Measurements from ENCODE around the gene APLF.

Gene APLF

GRCh38 chr2:68428126-68428525 is 39.3 kb upstream of the APLF start:
- peaks cover 3 to 8% of the 10 kb centered on the region in 2 donors for H3K4me1 ChIP-seq (ENCODE audit: control insufficient read depth in 2 of 2, insufficient read depth in 2 of 2, low read length in 2 of 2)

DNA sequence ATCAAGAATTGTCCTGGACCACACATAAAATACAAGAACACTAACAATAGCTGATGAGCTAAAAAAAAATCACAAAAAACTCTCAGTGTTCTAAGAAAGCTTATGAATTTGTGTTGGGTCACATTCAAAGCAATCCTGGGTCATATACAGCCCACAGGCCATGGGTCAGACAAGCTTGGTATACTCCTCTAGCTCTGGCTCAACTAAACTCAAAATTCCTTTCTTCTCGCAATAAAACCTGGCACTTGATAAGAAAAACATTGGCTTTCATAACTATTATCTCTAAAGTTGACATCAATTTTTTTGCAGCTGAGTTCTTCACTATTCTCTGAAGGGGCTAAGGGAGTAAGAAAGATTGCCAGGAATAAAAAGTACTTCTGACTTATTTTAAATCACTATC is 38.6 kb upstream of the APLF start:
- Histone ChIP-seq H3K9me3 (ENCODE audit: control insufficient read depth in 2 of 2, low read length in 2 of 2) (no peaks in the 10 kb centered on the region), H3K4me3 (ENCODE audit: low read length in 2 of 2) (no peak overlapping the region), H3K27me3 (ENCODE audit: control insufficient read depth in 2 of 2, insufficient read depth in 2 of 2, low read length in 2 of 2) (no peaks in the 10 kb centered on the region), H3K9ac (ENCODE audit: low read depth in 1 of 2, low read length in 2 of 2) (no peak overlapping the region), H3K4me1 (ENCODE audit: control insufficient read depth in 2 of 2, insufficient read depth in 2 of 2, low read length in 2 of 2) (peaks cover 3 to 8% of the 10 kb centered on the region in 2 donors), H3K27ac (ENCODE audit: low read depth in 2 of 2, low read length in 2 of 2) (no peak overlapping the region), H3K36me3 (ENCODE audit: control insufficient read depth in 2 of 2, insufficient read depth in 2 of 2, low read length in 2 of 2) (no peaks in the 10 kb centered on the region)

More at GRCh38 chr2:68428126-68428525, 39.3 kb upstream of the APLF start:
- no peak overlapping the region for H3K27ac ChIP-seq (ENCODE audit: low read depth in 2 of 2, low read length in 2 of 2)
- H3K27me3 ChIP-seq (ENCODE audit: control insufficient read depth in 2 of 2, insufficient read depth in 2 of 2, low read length in 2 of 2) = no peaks in the 10 kb centered on the region
- no peak overlapping the region for H3K9ac ChIP-seq (ENCODE audit: low read depth in 1 of 2, low read length in 2 of 2)
- H3K4me3 ChIP-seq (ENCODE audit: low read length in 2 of 2) = no peak overlapping the region
- no peaks in the 10 kb centered on the region for H3K36me3 ChIP-seq (ENCODE audit: control insufficient read depth in 2 of 2, insufficient read depth in 2 of 2, low read length in 2 of 2)
- H3K9me3 ChIP-seq (ENCODE audit: control insufficient read depth in 2 of 2, low read length in 2 of 2) = no peaks in the 10 kb centered on the region

GRCh38 chr2:68429311-68429826 is 38.0 kb upstream of the APLF start:
- H3K4me3 ChIP-seq (ENCODE audit: low read length in 2 of 2) = no peak overlapping the region
- H3K9me3 ChIP-seq (ENCODE audit: control insufficient read depth in 2 of 2, low read length in 2 of 2) = no peaks in the 10 kb centered on the region
- H3K4me1 ChIP-seq (ENCODE audit: control insufficient read depth in 2 of 2, insufficient read depth in 2 of 2, low read length in 2 of 2) = peaks cover 3 to 8% of the 10 kb centered on the region in 2 donors
- H3K9ac ChIP-seq (ENCODE audit: low read depth in 1 of 2, low read length in 2 of 2) = no peak overlapping the region
- H3K27me3 ChIP-seq (ENCODE audit: control insufficient read depth in 2 of 2, insufficient read depth in 2 of 2, low read length in 2 of 2) = no peaks in the 10 kb centered on the region
- no peaks in the 10 kb centered on the region for H3K36me3 ChIP-seq (ENCODE audit: control insufficient read depth in 2 of 2, insufficient read depth in 2 of 2, low read length in 2 of 2)
- no peak overlapping the region for H3K27ac ChIP-seq (ENCODE audit: low read depth in 2 of 2, low read length in 2 of 2)

GRCh38 chr2:68431316-68431972 is 35.9 kb upstream of the APLF start:
- Histone ChIP-seq H3K36me3 (ENCODE audit: control insufficient read depth in 2 of 2, insufficient read depth in 2 of 2, low read length in 2 of 2) (no peaks in the 10 kb centered on the region), H3K4me3 (ENCODE audit: low read length in 2 of 2) (no peak overlapping the region), H3K9me3 (ENCODE audit: control insufficient read depth in 2 of 2, low read length in 2 of 2) (no peaks in the 10 kb centered on the region), H3K27ac (ENCODE audit: low read depth in 2 of 2, low read length in 2 of 2) (no peak overlapping the region), H3K9ac (ENCODE audit: low read depth in 1 of 2, low read length in 2 of 2) (no peak overlapping the region), H3K27me3 (ENCODE audit: control insufficient read depth in 2 of 2, insufficient read depth in 2 of 2, low read length in 2 of 2) (no peaks in the 10 kb centered on the region), H3K4me1 (ENCODE audit: control insufficient read depth in 2 of 2, insufficient read depth in 2 of 2, low read length in 2 of 2) (peaks cover 3 to 8% of the 10 kb centered on the region in 2 donors)

DNA sequence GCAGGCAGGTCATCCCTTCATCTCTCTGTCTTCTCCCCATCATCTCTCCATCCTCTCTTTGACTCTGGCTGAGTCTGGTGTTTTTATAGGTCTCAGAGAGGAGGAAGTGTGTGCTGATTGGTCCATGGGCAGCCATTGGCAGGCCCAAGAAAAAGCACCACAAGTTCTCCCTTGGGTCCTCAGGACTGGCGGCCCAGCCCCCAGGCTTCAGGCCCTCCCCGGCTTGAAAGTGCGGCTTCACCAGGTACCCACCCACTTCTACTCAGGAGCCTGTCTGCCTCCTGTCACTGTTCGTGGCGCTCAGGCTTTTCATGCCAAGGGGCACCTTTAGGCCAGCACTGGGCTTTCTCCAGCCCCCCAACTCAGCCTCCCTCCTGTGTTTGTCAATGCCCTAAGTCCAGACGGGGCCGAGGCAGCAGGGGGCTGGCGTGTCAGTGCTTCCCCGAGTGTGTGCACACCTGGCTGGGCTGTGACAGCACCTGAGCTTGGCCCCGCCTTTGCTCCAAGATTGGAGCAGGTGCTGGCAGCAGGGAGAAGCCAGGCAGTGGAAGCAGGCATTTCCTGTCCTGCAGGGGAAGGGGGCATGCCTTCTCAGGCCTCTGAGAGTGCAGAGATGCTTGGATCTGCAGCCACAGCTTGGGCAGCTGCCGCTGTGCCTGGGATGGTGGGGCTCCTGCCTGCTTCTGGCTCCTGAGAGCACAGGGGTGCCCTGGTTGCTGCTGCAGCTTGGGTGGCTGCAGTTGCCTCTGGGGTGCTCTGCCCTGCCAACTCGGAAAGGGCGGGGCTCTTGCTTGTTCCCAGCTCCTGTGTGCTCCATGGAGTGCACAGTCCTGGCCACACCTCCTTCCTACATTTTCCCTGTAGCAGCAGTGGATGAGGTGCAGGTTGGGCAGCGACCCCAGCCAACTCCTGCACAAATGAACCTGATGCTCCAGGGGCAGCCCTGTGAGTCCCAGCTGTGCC is 34.4 kb upstream of the APLF start:
- H3K27ac ChIP-seq (ENCODE audit: low read depth in 2 of 2, low read length in 2 of 2) = no peak overlapping the region
- no peaks in the 10 kb centered on the region for H3K4me1 ChIP-seq (ENCODE audit: control insufficient read depth in 2 of 2, insufficient read depth in 2 of 2, low read length in 2 of 2)
- H3K9me3 ChIP-seq (ENCODE audit: control insufficient read depth in 2 of 2, low read length in 2 of 2) = no peaks in the 10 kb centered on the region
- H3K27me3 ChIP-seq (ENCODE audit: control insufficient read depth in 2 of 2, insufficient read depth in 2 of 2, low read length in 2 of 2) = no peaks in the 10 kb centered on the region
- no peak overlapping the region for H3K4me3 ChIP-seq (ENCODE audit: low read length in 2 of 2)
- no peak overlapping the region for H3K9ac ChIP-seq (ENCODE audit: low read depth in 1 of 2, low read length in 2 of 2)
- no peaks in the 10 kb centered on the region for H3K36me3 ChIP-seq (ENCODE audit: control insufficient read depth in 2 of 2, insufficient read depth in 2 of 2, low read length in 2 of 2)

- Histone ChIP-seq H3K9ac (ENCODE audit: low read depth in 1 of 2, low read length in 2 of 2) (no peak overlapping the region), H3K4me1 (ENCODE audit: control insufficient read depth in 2 of 2, insufficient read depth in 2 of 2, low read length in 2 of 2) (no peaks in the 10 kb centered on the region), H3K9me3 (ENCODE audit: control insufficient read depth in 2 of 2, low read length in 2 of 2) (no peaks in the 10 kb centered on the region), H3K36me3 (ENCODE audit: control insufficient read depth in 2 of 2, insufficient read depth in 2 of 2, low read length in 2 of 2) (no peaks in the 10 kb centered on the region), H3K27me3 (ENCODE audit: control insufficient read depth in 2 of 2, insufficient read depth in 2 of 2, low read length in 2 of 2) (no peaks in the 10 kb centered on the region), H3K27ac (ENCODE audit: low read depth in 2 of 2, low read length in 2 of 2) (no peak overlapping the region), H3K4me3 (ENCODE audit: low read length in 2 of 2) (no peak overlapping the region)
Measured at GRCh38 chr2:68434981-68435380, 32.4 kb upstream of the APLF start.

- H3K4me3 ChIP-seq (ENCODE audit: low read length in 2 of 2) = no peak overlapping the region
- no peak overlapping the region for H3K27ac ChIP-seq (ENCODE audit: low read depth in 2 of 2, low read length in 2 of 2)
- H3K4me1 ChIP-seq (ENCODE audit: control insufficient read depth in 2 of 2, insufficient read depth in 2 of 2, low read length in 2 of 2) = no peaks in the 10 kb centered on the region
- no peaks in the 10 kb centered on the region for H3K9me3 ChIP-seq (ENCODE audit: control insufficient read depth in 2 of 2, low read length in 2 of 2)
- H3K36me3 ChIP-seq (ENCODE audit: control insufficient read depth in 2 of 2, insufficient read depth in 2 of 2, low read length in 2 of 2) = no peaks in the 10 kb centered on the region
- no peak overlapping the region for H3K9ac ChIP-seq (ENCODE audit: low read depth in 1 of 2, low read length in 2 of 2)
- no peaks in the 10 kb centered on the region for H3K27me3 ChIP-seq (ENCODE audit: control insufficient read depth in 2 of 2, insufficient read depth in 2 of 2, low read length in 2 of 2)
Measured at GRCh38 chr2:68435615-68436014, 31.8 kb upstream of the APLF start.

DNA sequence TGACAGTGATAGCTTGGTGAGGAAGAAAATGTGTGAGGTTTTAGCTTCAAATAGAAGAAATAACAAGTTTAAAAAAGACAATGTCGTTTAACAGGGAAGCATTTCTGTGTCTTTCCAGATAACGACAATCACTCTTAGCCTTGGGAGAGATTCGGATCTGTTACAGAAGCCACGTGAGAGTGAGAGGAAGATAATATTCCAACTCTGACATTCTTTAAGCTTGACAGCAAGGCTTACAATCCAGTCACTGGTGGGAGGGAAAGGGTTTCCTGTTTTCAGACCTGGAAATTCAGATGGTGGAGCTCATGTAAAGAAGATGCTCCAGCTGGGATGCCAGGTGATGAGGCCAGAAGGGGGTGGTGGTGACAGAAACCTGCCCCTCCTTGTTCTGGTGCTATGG is 31.1 kb upstream of the APLF start:
- Histone ChIP-seq H3K27ac (ENCODE audit: low read depth in 2 of 2, low read length in 2 of 2) (no peak overlapping the region), H3K4me3 (ENCODE audit: low read length in 2 of 2) (no peak overlapping the region)

DNA sequence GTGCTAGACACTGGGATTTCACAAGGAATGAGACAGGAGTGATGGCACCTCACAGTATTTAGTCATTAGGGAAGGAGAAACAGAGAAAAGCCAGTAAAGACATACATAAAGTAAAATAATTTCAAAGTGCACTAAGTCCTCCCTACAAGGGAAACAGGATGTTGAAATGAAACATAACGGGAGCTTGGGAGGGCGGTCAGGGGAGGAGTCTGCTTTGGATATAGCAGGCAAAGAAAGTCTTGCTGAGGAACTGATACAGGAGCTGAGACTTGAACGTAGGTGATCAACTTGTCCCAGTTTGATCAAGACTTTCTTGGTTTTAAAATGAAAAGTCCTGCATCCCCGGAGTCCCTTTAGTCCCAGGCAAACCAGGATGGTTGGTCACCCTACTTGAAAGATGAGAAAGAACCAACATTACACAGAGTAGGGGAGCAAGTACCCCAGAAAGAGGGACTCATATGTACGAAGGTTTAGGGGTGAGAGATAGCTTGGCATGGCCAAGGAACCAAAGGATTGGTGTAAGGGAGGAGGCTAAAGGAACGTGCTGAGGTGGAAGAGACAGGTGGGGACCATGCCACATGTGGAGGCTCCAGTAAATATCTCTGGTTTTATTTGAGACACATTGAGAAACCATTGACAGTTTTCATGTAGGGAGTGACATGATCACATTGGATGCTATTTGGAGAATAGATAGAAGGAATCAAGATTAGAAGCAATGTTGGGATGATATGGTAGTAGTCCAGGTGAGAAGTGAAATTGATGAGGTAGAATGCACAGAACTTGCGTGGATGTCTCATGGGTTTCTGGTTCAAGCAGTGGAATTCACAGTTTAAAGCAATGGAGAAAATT is 28.7 kb upstream of the APLF start:
- peaks cover 5 to 7% of the 10 kb centered on the region in 2 donors for H3K4me1 ChIP-seq (ENCODE audit: control insufficient read depth in 2 of 2, insufficient read depth in 2 of 2, low read length in 2 of 2)
- H3K27ac ChIP-seq (ENCODE audit: low read depth in 2 of 2, low read length in 2 of 2) = no peak overlapping the region
- no peaks in the 10 kb centered on the region for H3K27me3 ChIP-seq (ENCODE audit: control insufficient read depth in 2 of 2, insufficient read depth in 2 of 2, low read length in 2 of 2)
- H3K9me3 ChIP-seq (ENCODE audit: control insufficient read depth in 2 of 2, low read length in 2 of 2) = no peaks in the 10 kb centered on the region
- no peaks in the 10 kb centered on the region for H3K36me3 ChIP-seq (ENCODE audit: control insufficient read depth in 2 of 2, insufficient read depth in 2 of 2, low read length in 2 of 2)
- H3K4me3 ChIP-seq (ENCODE audit: low read length in 2 of 2) = no peak overlapping the region
- no peak overlapping the region for H3K9ac ChIP-seq (ENCODE audit: low read depth in 1 of 2, low read length in 2 of 2)

More for the DNA sequence above, 31.1 kb upstream of the APLF start:
- H3K36me3 ChIP-seq (ENCODE audit: control insufficient read depth in 2 of 2, insufficient read depth in 2 of 2, low read length in 2 of 2) = no peaks in the 10 kb centered on the region
- H3K9ac ChIP-seq (ENCODE audit: low read depth in 1 of 2, low read length in 2 of 2) = no peak overlapping the region
- H3K27me3 ChIP-seq (ENCODE audit: control insufficient read depth in 2 of 2, insufficient read depth in 2 of 2, low read length in 2 of 2) = no peaks in the 10 kb centered on the region
- peaks cover 1 to 3% of the 10 kb centered on the region in 2 donors for H3K4me1 ChIP-seq (ENCODE audit: control insufficient read depth in 2 of 2, insufficient read depth in 2 of 2, low read length in 2 of 2)
- no peaks in the 10 kb centered on the region for H3K9me3 ChIP-seq (ENCODE audit: control insufficient read depth in 2 of 2, low read length in 2 of 2)
